HG02852 (cell line): ENCODE results near the gene MECR.
A peak's percentile ranks its signal among the peaks of the same experiment; 100 is the strongest.
"Not testable (repeated sequence)": the region's sequence is repeated elsewhere in the genome, so short reads cannot be mapped to it uniquely, and the experiment has no call there.

Experiments
- ATAC-seq: cut with Tn5 transposase; IDR thresholded peaks from one replicate; pipeline ENCODE4 v1.9.1; 2021; ENCODE audit warnings: mild to moderate bottlenecking, moderate library complexity; ENCODE audit not compliant: unreplicated experiment

MECR gene

GRCh38 chr1:29237129-29237821 lies 6.5 kb upstream of the MECR start:
- ATAC-seq: no peak

- no peak for ATAC-seq
These were observed 6.0 kb upstream of the MECR start for GRCh38 chr1:29236712-29237128.

- ATAC-seq: peak; percentile 71
These were observed 5.4 kb upstream of the MECR start, which contains the start of gene PTPRU for GRCh38 chr1:29235955-29236711. Gene PTPRU (plus strand): TSS chr1:29236522. CDS start chr1:29236645, 123 bp downstream.

- not testable (repeated sequence) for ATAC-seq
These were observed 4.1 kb upstream of the MECR start for GRCh38 chr1:29234881-29235280.

- no peak for ATAC-seq
These were observed 3.7 kb upstream of the MECR start for GRCh38 chr1:29234471-29234870.

GRCh38 chr1:29233693-29234092 lies 3.0 kb upstream of the MECR start:
- ATAC-seq: no peak

- ATAC-seq: no peak
These were observed 1.7 kb upstream of the MECR start for GRCh38 chr1:29232387-29232786.

GRCh38 chr1:29230204-29230552 lies 556 bp downstream of the MECR start:
- ATAC-seq: no peak

- no peak for ATAC-seq
These were observed 3.2 kb downstream of the MECR start for GRCh38 chr1:29227511-29227910.

- no peak for ATAC-seq
These were observed 5.4 kb downstream of the MECR start for GRCh38 chr1:29225361-29225760.

- ATAC-seq: no peak
These were observed 6.3 kb downstream of the MECR start for GRCh38 chr1:29224356-29224837.

GRCh38 chr1:29223521-29223920 lies 7.2 kb downstream of the MECR start:
- ATAC-seq: no peak

- no peak for ATAC-seq
These were observed 8.0 kb downstream of the MECR start for GRCh38 chr1:29222686-29223085.

GRCh38 chr1:29222260-29222659 lies 8.5 kb downstream of the MECR start:
- not testable (repeated sequence) for ATAC-seq

GRCh38 chr1:29221296-29221695 lies 9.4 kb downstream of the MECR start:
- ATAC-seq: no peak

- ATAC-seq: no peak
These were observed 12.5 kb downstream of the MECR start for GRCh38 chr1:29218223-29218622.

- no peak for ATAC-seq
These were observed 13.1 kb downstream of the MECR start for GRCh38 chr1:29217633-29218032.

GRCh38 chr1:29213055-29213454 lies 17.7 kb downstream of the MECR start:
- no peak for ATAC-seq

GRCh38 chr1:29211086-29212030 lies 19.4 kb downstream of the MECR start:
- no peak for ATAC-seq

GRCh38 chr1:29210278-29211085 lies 20.3 kb downstream of the MECR start:
- ATAC-seq: no peak
